SK-N-SH (cell line): Measurements from ENCODE around the gene CC2D2B. TPM values are rescaled to one million over a fixed set of nuclear protein-coding genes. Genes with fewer than 3 reads are reported as not detected.

Source experiments
- CTCF ChIA-PET: fragments of 300-600, 350-600 bp; formaldehyde crosslinking; extraction: SDS; loops from one replicate; lab custom pipeline; 2021; lab: Yijun Ruan, JAX
- POLR2A ChIA-PET: fragments of 350-600 bp; sonication (Branson Sonifier 250); formaldehyde crosslinking; extraction: SDS; loops from one replicate; lab custom pipeline; 2020; ENCODE audit warnings: antibody characterized with exemption, inconsistent platforms; lab: Yijun Ruan, JAX
- DNase-seq: peaks from one replicate; pipeline ENCODE4 v3.0.0; 2012
- H2AFZ ChIP-seq: fragments of 200-600 bp; sonication (generic); 2 replicates; pipeline ENCODE4 v1.8.1; 2016; ENCODE audit warnings: antibody characterized with exemption, mild to moderate bottlenecking, low read depth
- H3F3A ChIP-seq: fragments of 200-600 bp; sonication (generic); replicated peaks from 2 replicates; pipeline ENCODE3; 2016; ENCODE audit warnings: antibody characterized with exemption, mild to moderate bottlenecking; ENCODE audit not compliant: insufficient read depth
- H3K27ac ChIP-seq, 2 experiments: fragments of 200-500 bp in 1 of 2; fragments of 200-600 bp in 1 of 2; sonication (Bioruptor generic) in 1 of 2; sonication (generic), shearing (Covaris generic) in 1 of 2; 2 replicates each; pipeline versions ENCODE4 v1.5.1 to v1.6.1; 2014 to 2016; ENCODE audit warnings: low read depth in 2 of 2, inconsistent platforms in 1 of 2, low read length in 1 of 2, mild to moderate bottlenecking in 1 of 2, mixed read lengths in 1 of 2
- H3K27me3 ChIP-seq: fragments of 200-600 bp; sonication (generic), shearing (Covaris generic); 2 replicates; pipeline ENCODE4 v1.6.1; 2016; ENCODE audit warnings: mixed run types; ENCODE audit not compliant: insufficient read depth
- H3K36me3 ChIP-seq, 2 experiments: fragments of 200-500 bp in 1 of 2; fragments of 200-600 bp in 1 of 2; sonication (Bioruptor generic) in 1 of 2; sonication (generic) in 1 of 2; replicated peaks in 1 of 2; 2 replicates each; pipeline versions ENCODE3 to v1.5.1; 2014 to 2016; ENCODE audit warnings: low read length in 1 of 2, mild to moderate bottlenecking in 1 of 2; ENCODE audit not compliant: insufficient read depth in 2 of 2, control insufficient read depth in 1 of 2
- H3K4me1 ChIP-seq, 2 experiments: fragments of 200-500 bp in 1 of 2; fragments of 200-600 bp in 1 of 2; sonication (Bioruptor generic) in 1 of 2; sonication (generic), shearing (Covaris generic) in 1 of 2; 2 replicates each; pipeline versions ENCODE4 v1.5.1 to v1.6.1; 2014 to 2016; ENCODE audit warnings: low read depth in 1 of 2, low read length in 1 of 2, mixed run types in 1 of 2; ENCODE audit not compliant: insufficient read depth in 2 of 2, control insufficient read depth in 1 of 2
- H3K4me2 ChIP-seq: fragments of 200-600 bp; sonication (generic), shearing (Covaris generic); 2 replicates; pipeline ENCODE4 v1.6.1; 2017; ENCODE audit warnings: mixed run types
- H3K4me3 ChIP-seq, 2 experiments: fragments of 200-500 bp in 1 of 2; fragments of 200-600 bp in 1 of 2; sonication (Bioruptor generic) in 1 of 2; sonication (generic), shearing (Covaris generic) in 1 of 2; 2 replicates each; pipeline versions ENCODE4 v1.5.1 to v1.8.1; 2014 to 2016; ENCODE audit warnings: low read depth in 2 of 2, inconsistent platforms in 1 of 2, low read length in 1 of 2, mild to moderate bottlenecking in 1 of 2, mixed read lengths in 1 of 2, moderate library complexity in 1 of 2
- H3K79me2 ChIP-seq: fragments of 200-600 bp; sonication (generic); 2 replicates; pipeline ENCODE4 v1.8.1; 2017; ENCODE audit warnings: mild to moderate bottlenecking; ENCODE audit not compliant: insufficient read depth
- H3K9ac ChIP-seq: fragments of 200-600 bp; sonication (generic); 2 replicates; pipeline ENCODE4 v1.6.1; 2017; ENCODE audit warnings: mixed run types
- H3K9me2 ChIP-seq: fragments of 200-600 bp; sonication (generic); 2 replicates; pipeline ENCODE4 v1.6.1; 2017; ENCODE audit warnings: mixed run types
- H3K9me3 ChIP-seq: fragments of 200-600 bp; sonication (generic); 2 replicates; pipeline ENCODE4 v1.6.1; 2017; ENCODE audit warnings: mixed run types, mild to moderate bottlenecking, moderate library complexity
- H4K20me1 ChIP-seq: fragments of 200-600 bp; sonication (generic); 2 replicates; pipeline ENCODE4 v1.6.1; 2017; ENCODE audit warnings: mild to moderate bottlenecking, mixed run types; ENCODE audit not compliant: insufficient read depth
- ELF1 ChIP-seq: IDR thresholded peaks from 2 replicates; pipeline ENCODE4 v1.4.0; 2012
- EP300 ChIP-seq, 2 experiments: IDR thresholded peaks; 2 replicates each; pipeline versions ENCODE4 v1.4.0 to v1.6.1; 2012; ENCODE audit warnings: borderline replicate concordance in 1 of 2, low read depth in 1 of 2, low read length in 1 of 2
- EZH2phosphoT487 ChIP-seq: fragments of 200-600 bp; sonication (generic); IDR thresholded peaks from 2 replicates; pipeline ENCODE4 v1.6.1; 2017; ENCODE audit warnings: low read depth, mixed run types, mild to moderate bottlenecking, antibody characterized with exemption, moderate library complexity, borderline replicate concordance
- FOSL2 ChIP-seq: IDR thresholded peaks from 2 replicates; pipeline ENCODE4 v1.4.0; 2012; ENCODE audit warnings: low read depth, mild to moderate bottlenecking, moderate library complexity, borderline replicate concordance
- FOXJ3 ChIP-seq: sonication (generic); formaldehyde crosslinking; IDR thresholded peaks from 2 replicates; pipeline ENCODE4 v1.5.1; 2020; ENCODE audit warnings: mild to moderate bottlenecking, missing genetic modification reagents
- GABPA ChIP-seq: IDR thresholded peaks from 2 replicates; pipeline ENCODE4 v1.4.0; 2012; ENCODE audit warnings: low read depth, mild to moderate bottlenecking
- GATA2 ChIP-seq: sonication (generic); formaldehyde crosslinking; IDR thresholded peaks from 2 replicates; pipeline ENCODE4 v1.5.0; 2020; ENCODE audit warnings: mild to moderate bottlenecking, missing genetic modification reagents
- NRF1 ChIP-seq: IDR thresholded peaks from 2 replicates; pipeline ENCODE4 v1.6.1; 2012; ENCODE audit warnings: low read depth, mild to moderate bottlenecking, low read length
- PBX3 ChIP-seq: IDR thresholded peaks from 2 replicates; pipeline ENCODE4; 2012
- RAD21 ChIP-seq: IDR thresholded peaks from 2 replicates; pipeline ENCODE4 v1.6.1; 2012; ENCODE audit warnings: mild to moderate bottlenecking, low read length
- RCOR1 ChIP-seq: fragments of 150-350 bp; IDR thresholded peaks from 2 replicates; pipeline ENCODE4 v1.6.1; 2017; ENCODE audit warnings: antibody characterized with exemption, low read length
- RXRA ChIP-seq: IDR thresholded peaks from 2 replicates; pipeline ENCODE4 v1.4.0; 2012; ENCODE audit warnings: low read depth, mild to moderate bottlenecking, borderline replicate concordance
- SIN3A ChIP-seq: IDR thresholded peaks from 2 replicates; pipeline ENCODE4 v1.6.1; 2012; ENCODE audit warnings: low read depth, mild to moderate bottlenecking, low read length, moderate library complexity, borderline replicate concordance
- SMC3 ChIP-seq: IDR thresholded peaks from 2 replicates; pipeline ENCODE4 v1.6.1; 2012; ENCODE audit warnings: low read depth, low read length, improper control_type of control experiment
- TAF1 ChIP-seq: IDR thresholded peaks from 2 replicates; pipeline ENCODE4 v1.6.1; 2012; ENCODE audit warnings: low read depth, mild to moderate bottlenecking, low read length, moderate library complexity, borderline replicate concordance
- WGBS: methylation state at CpG from one replicate; pipeline ENCODE4 v1.1.6; 2017; ENCODE audit warnings: low lambda C conversion rate; 5-methylcytosine and 5-hydroxymethylcytosine counted together
- polyA plus RNA-seq, 3 experiments: library from polyadenylated mRNA; depleted of rRNA; stranded (reverse); fragments of >200 nt; gene quantifications; 2 replicates each; pipeline ENCODE4 v1.2.3, GENCODE V29; 2012
- TF ChIP-seq, protein P1 (sequence below): fragments of 150-350 bp; IDR thresholded peaks from 2 replicates; pipeline ENCODE4 v1.6.1; 2017; ENCODE audit warnings: antibody characterized with exemption, low read length, low read depth, borderline replicate concordance
- TF ChIP-seq, protein P2 (sequence below): IDR thresholded peaks from 2 replicates; pipeline ENCODE4 v1.4.0; 2012; ENCODE audit warnings: low read depth, borderline replicate concordance
- TF ChIP-seq, protein P3 (sequence below): IDR thresholded peaks from 2 replicates; pipeline ENCODE4 v1.4.0; 2012; ENCODE audit warnings: low read depth, borderline replicate concordance

CC2D2B gene
- polyA plus RNA-seq, 1 of the 3 experiments (the other 2 are of a cell fraction), result not detected

GRCh38 chr10:95867866-95868265 is 39.9 kb upstream of the CC2D2B start:
- no peak overlapping the region for H3K9ac ChIP-seq
- 85% methylated on average over 4 of the region's 4 CpGs for whole genome bisulfite sequencing
- ChIA-PET CTCF (interaction anchor here (1.5 kb wide), 1 partner anchor 174 kb away, joined by 9 read pairs; the partner anchor contains the start of gene TCTN3), POLR2A (no interaction called here)
- H3K36me3 ChIP-seq, result peaks cover 0 to 3% of the 10 kb centered on the region in 2 experiments
- no peak overlapping the region for H3K27ac ChIP-seq
- no peak overlapping the region for H3K4me3 ChIP-seq
- TF ChIP-seq RCOR1 (no peak), SIN3A (no peak), RAD21 (no peak)
- TF ChIP-seq, protein P1, sequence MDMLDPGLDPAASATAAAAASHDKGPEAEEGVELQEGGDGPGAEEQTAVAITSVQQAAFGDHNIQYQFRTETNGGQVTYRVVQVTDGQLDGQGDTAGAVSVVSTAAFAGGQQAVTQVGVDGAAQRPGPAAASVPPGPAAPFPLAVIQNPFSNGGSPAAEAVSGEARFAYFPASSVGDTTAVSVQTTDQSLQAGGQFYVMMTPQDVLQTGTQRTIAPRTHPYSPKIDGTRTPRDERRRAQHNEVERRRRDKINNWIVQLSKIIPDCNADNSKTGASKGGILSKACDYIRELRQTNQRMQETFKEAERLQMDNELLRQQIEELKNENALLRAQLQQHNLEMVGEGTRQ, result no peak
- no peaks in the 10 kb centered on the region for H3F3A ChIP-seq
- no peak overlapping the region for H3K4me2 ChIP-seq
- no peaks in the 10 kb centered on the region; a peak in 1 of 4 replicates for H3K4me1 ChIP-seq
- H2AFZ ChIP-seq, result no peak overlapping the region
- H3K27me3 ChIP-seq, result no peaks in the 10 kb centered on the region
- H3K9me2 ChIP-seq, result no peaks in the 10 kb centered on the region
- H3K9me3 ChIP-seq, result no peaks in the 10 kb centered on the region
- H3K79me2 ChIP-seq, result no peaks in the 10 kb centered on the region
- DNase-seq, result no peak
- H4K20me1 ChIP-seq, result no peaks in the 10 kb centered on the region

GRCh38 chr10:95872158-95872711 is 35.5 kb upstream of the CC2D2B start:
- H3F3A ChIP-seq, result peaks cover 2% of the 10 kb centered on the region
- WGBS, result 90% methylated on average over 2 of the region's 2 CpGs
- H3K9me3 ChIP-seq, result no peaks in the 10 kb centered on the region
- no peaks in the 10 kb centered on the region for H4K20me1 ChIP-seq
- no peak overlapping the region for H3K9ac ChIP-seq
- no peaks in the 10 kb centered on the region for H3K4me1 ChIP-seq
- no peak overlapping the region for H2AFZ ChIP-seq
- peaks cover 9 to 17% of the 10 kb centered on the region in 2 experiments for H3K36me3 ChIP-seq
- H3K27ac ChIP-seq, result no peak overlapping the region
- no peaks in the 10 kb centered on the region for H3K9me2 ChIP-seq
- no peak overlapping the region for H3K4me3 ChIP-seq
- no peak for DNase-seq
- ChIA-PET CTCF (interaction anchor here (1.1 to 1.5 kb wide), 3 partner anchors 29 to 178 kb away, joined by 4 to 7 read pairs (median 4); partner anchors contain the start of gene TCTN3), POLR2A (no interaction called here)
- TF ChIP-seq RXRA (no peak), GATA2 (CRISPR knock-in tag) (no peak), EP300 (IDR thresholded peaks at IDR 0.05; ENCODE audit: borderline replicate concordance in 1 of 2, low read depth in 1 of 2, low read length in 1 of 2) (no peak), ELF1 (no peak), NRF1 (no peak), FOSL2 (no peak), TAF1 (no peak), FOXJ3 (no peak), EZH2phosphoT487 (no peak), GABPA (no peak), RAD21 (no peak), SMC3 (no peak), PBX3 (no peak)
- TF ChIP-seq, protein P2, sequence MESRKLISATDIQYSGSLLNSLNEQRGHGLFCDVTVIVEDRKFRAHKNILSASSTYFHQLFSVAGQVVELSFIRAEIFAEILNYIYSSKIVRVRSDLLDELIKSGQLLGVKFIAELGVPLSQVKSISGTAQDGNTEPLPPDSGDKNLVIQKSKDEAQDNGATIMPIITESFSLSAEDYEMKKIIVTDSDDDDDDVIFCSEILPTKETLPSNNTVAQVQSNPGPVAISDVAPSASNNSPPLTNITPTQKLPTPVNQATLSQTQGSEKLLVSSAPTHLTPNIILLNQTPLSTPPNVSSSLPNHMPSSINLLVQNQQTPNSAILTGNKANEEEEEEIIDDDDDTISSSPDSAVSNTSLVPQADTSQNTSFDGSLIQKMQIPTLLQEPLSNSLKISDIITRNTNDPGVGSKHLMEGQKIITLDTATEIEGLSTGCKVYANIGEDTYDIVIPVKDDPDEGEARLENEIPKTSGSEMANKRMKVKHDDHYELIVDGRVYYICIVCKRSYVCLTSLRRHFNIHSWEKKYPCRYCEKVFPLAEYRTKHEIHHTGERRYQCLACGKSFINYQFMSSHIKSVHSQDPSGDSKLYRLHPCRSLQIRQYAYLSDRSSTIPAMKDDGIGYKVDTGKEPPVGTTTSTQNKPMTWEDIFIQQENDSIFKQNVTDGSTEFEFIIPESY, result no peak
- TF ChIP-seq, protein P3, sequence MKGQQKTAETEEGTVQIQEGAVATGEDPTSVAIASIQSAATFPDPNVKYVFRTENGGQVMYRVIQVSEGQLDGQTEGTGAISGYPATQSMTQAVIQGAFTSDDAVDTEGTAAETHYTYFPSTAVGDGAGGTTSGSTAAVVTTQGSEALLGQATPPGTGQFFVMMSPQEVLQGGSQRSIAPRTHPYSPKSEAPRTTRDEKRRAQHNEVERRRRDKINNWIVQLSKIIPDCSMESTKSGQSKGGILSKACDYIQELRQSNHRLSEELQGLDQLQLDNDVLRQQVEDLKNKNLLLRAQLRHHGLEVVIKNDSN, result no peak
- H3K4me2 ChIP-seq, result no peak overlapping the region
- no peaks in the 10 kb centered on the region for H3K27me3 ChIP-seq
- H3K79me2 ChIP-seq, result no peaks in the 10 kb centered on the region
